SK-N-SH (cell line): ENCODE results near the gene FAAP20. TPM values are rescaled to one million over a fixed set of nuclear protein-coding genes. Genes with fewer than 3 reads are reported as not detected.

Source experiments
- CTCF ChIA-PET: fragments of 300-600, 350-600 bp; formaldehyde crosslinking; extraction: SDS; loops from one replicate; lab custom pipeline; 2021; lab: Yijun Ruan, JAX
- POLR2A ChIA-PET: fragments of 350-600 bp; sonication (Branson Sonifier 250); formaldehyde crosslinking; extraction: SDS; loops from one replicate; lab custom pipeline; 2020; ENCODE audit warnings: antibody characterized with exemption, inconsistent platforms; lab: Yijun Ruan, JAX
- DNase-seq: peaks from one replicate; pipeline ENCODE4 v3.0.0; 2012
- H2AFZ ChIP-seq: fragments of 200-600 bp; sonication (generic); 2 replicates; pipeline ENCODE4 v1.8.1; 2016; ENCODE audit warnings: antibody characterized with exemption, mild to moderate bottlenecking, low read depth
- H3F3A ChIP-seq: fragments of 200-600 bp; sonication (generic); replicated peaks from 2 replicates; pipeline ENCODE3; 2016; ENCODE audit warnings: antibody characterized with exemption, mild to moderate bottlenecking; ENCODE audit not compliant: insufficient read depth
- H3K27ac ChIP-seq, 2 experiments: fragments of 200-500 bp in 1 of 2; fragments of 200-600 bp in 1 of 2; sonication (Bioruptor generic) in 1 of 2; sonication (generic), shearing (Covaris generic) in 1 of 2; 2 replicates each; pipeline versions ENCODE4 v1.5.1 to v1.6.1; 2014 to 2016; ENCODE audit warnings: low read depth in 2 of 2, inconsistent platforms in 1 of 2, low read length in 1 of 2, mild to moderate bottlenecking in 1 of 2, mixed read lengths in 1 of 2
- H3K27me3 ChIP-seq: fragments of 200-600 bp; sonication (generic), shearing (Covaris generic); 2 replicates; pipeline ENCODE4 v1.6.1; 2016; ENCODE audit warnings: mixed run types; ENCODE audit not compliant: insufficient read depth
- H3K36me3 ChIP-seq, 2 experiments: fragments of 200-500 bp in 1 of 2; fragments of 200-600 bp in 1 of 2; sonication (Bioruptor generic) in 1 of 2; sonication (generic) in 1 of 2; replicated peaks in 1 of 2; 2 replicates each; pipeline versions ENCODE3 to v1.5.1; 2014 to 2016; ENCODE audit warnings: low read length in 1 of 2, mild to moderate bottlenecking in 1 of 2; ENCODE audit not compliant: insufficient read depth in 2 of 2, control insufficient read depth in 1 of 2
- H3K4me1 ChIP-seq, 2 experiments: fragments of 200-500 bp in 1 of 2; fragments of 200-600 bp in 1 of 2; sonication (Bioruptor generic) in 1 of 2; sonication (generic), shearing (Covaris generic) in 1 of 2; 2 replicates each; pipeline versions ENCODE4 v1.5.1 to v1.6.1; 2014 to 2016; ENCODE audit warnings: low read depth in 1 of 2, low read length in 1 of 2, mixed run types in 1 of 2; ENCODE audit not compliant: insufficient read depth in 2 of 2, control insufficient read depth in 1 of 2
- H3K4me2 ChIP-seq: fragments of 200-600 bp; sonication (generic), shearing (Covaris generic); 2 replicates; pipeline ENCODE4 v1.6.1; 2017; ENCODE audit warnings: mixed run types
- H3K4me3 ChIP-seq, 2 experiments: fragments of 200-500 bp in 1 of 2; fragments of 200-600 bp in 1 of 2; sonication (Bioruptor generic) in 1 of 2; sonication (generic), shearing (Covaris generic) in 1 of 2; 2 replicates each; pipeline versions ENCODE4 v1.5.1 to v1.8.1; 2014 to 2016; ENCODE audit warnings: low read depth in 2 of 2, inconsistent platforms in 1 of 2, low read length in 1 of 2, mild to moderate bottlenecking in 1 of 2, mixed read lengths in 1 of 2, moderate library complexity in 1 of 2
- H3K79me2 ChIP-seq: fragments of 200-600 bp; sonication (generic); 2 replicates; pipeline ENCODE4 v1.8.1; 2017; ENCODE audit warnings: mild to moderate bottlenecking; ENCODE audit not compliant: insufficient read depth
- H3K9ac ChIP-seq: fragments of 200-600 bp; sonication (generic); 2 replicates; pipeline ENCODE4 v1.6.1; 2017; ENCODE audit warnings: mixed run types
- H3K9me2 ChIP-seq: fragments of 200-600 bp; sonication (generic); 2 replicates; pipeline ENCODE4 v1.6.1; 2017; ENCODE audit warnings: mixed run types
- H3K9me3 ChIP-seq: fragments of 200-600 bp; sonication (generic); 2 replicates; pipeline ENCODE4 v1.6.1; 2017; ENCODE audit warnings: mixed run types, mild to moderate bottlenecking, moderate library complexity
- H4K20me1 ChIP-seq: fragments of 200-600 bp; sonication (generic); 2 replicates; pipeline ENCODE4 v1.6.1; 2017; ENCODE audit warnings: mild to moderate bottlenecking, mixed run types; ENCODE audit not compliant: insufficient read depth
- CHD2 ChIP-seq: fragments of 150-350 bp; IDR thresholded peaks from 2 replicates; pipeline ENCODE4 v1.6.1; 2018; ENCODE audit warnings: low read length; ENCODE audit not compliant: partially characterized antibody
- ELF1 ChIP-seq: IDR thresholded peaks from 2 replicates; pipeline ENCODE4 v1.4.0; 2012
- EP300 ChIP-seq, 2 experiments: IDR thresholded peaks; 2 replicates each; pipeline versions ENCODE4 v1.4.0 to v1.6.1; 2012; ENCODE audit warnings: borderline replicate concordance in 1 of 2, low read depth in 1 of 2, low read length in 1 of 2
- FOSL2 ChIP-seq: IDR thresholded peaks from 2 replicates; pipeline ENCODE4 v1.4.0; 2012; ENCODE audit warnings: low read depth, mild to moderate bottlenecking, moderate library complexity, borderline replicate concordance
- FOXJ3 ChIP-seq: sonication (generic); formaldehyde crosslinking; IDR thresholded peaks from 2 replicates; pipeline ENCODE4 v1.5.1; 2020; ENCODE audit warnings: mild to moderate bottlenecking, missing genetic modification reagents
- GATA2 ChIP-seq: sonication (generic); formaldehyde crosslinking; IDR thresholded peaks from 2 replicates; pipeline ENCODE4 v1.5.0; 2020; ENCODE audit warnings: mild to moderate bottlenecking, missing genetic modification reagents
- JUND ChIP-seq: IDR thresholded peaks from 2 replicates; pipeline ENCODE4 v1.4.0; 2012
- MEF2A ChIP-seq: IDR thresholded peaks from 2 replicates; pipeline ENCODE4 v1.4.0; 2012; ENCODE audit warnings: low read depth, borderline replicate concordance
- POLR2AphosphoS5 ChIP-seq: IDR thresholded peaks from 2 replicates; pipeline ENCODE4 v1.6.1; 2012; ENCODE audit warnings: low read depth, low read length
- REST ChIP-seq: IDR thresholded peaks from 2 replicates; pipeline ENCODE4 v1.6.1; 2012; ENCODE audit warnings: mild to moderate bottlenecking, low read depth, low read length, moderate library complexity
- RFX5 ChIP-seq: IDR thresholded peaks from 2 replicates; pipeline ENCODE4 v1.6.1; 2012; ENCODE audit warnings: mild to moderate bottlenecking, improper control_type of control experiment, low read length
- SIN3A ChIP-seq: IDR thresholded peaks from 2 replicates; pipeline ENCODE4 v1.6.1; 2012; ENCODE audit warnings: low read depth, mild to moderate bottlenecking, low read length, moderate library complexity, borderline replicate concordance
- SMC3 ChIP-seq: IDR thresholded peaks from 2 replicates; pipeline ENCODE4 v1.6.1; 2012; ENCODE audit warnings: low read depth, low read length, improper control_type of control experiment
- TAF1 ChIP-seq: IDR thresholded peaks from 2 replicates; pipeline ENCODE4 v1.6.1; 2012; ENCODE audit warnings: low read depth, mild to moderate bottlenecking, low read length, moderate library complexity, borderline replicate concordance
- TCF12 ChIP-seq: IDR thresholded peaks from 2 replicates; pipeline ENCODE4 v1.4.0; 2012
- USF1 ChIP-seq: IDR thresholded peaks from 2 replicates; pipeline ENCODE4 v1.4.0; 2012; ENCODE audit warnings: low read depth, borderline replicate concordance
- YY1 ChIP-seq: IDR thresholded peaks from 2 replicates; pipeline ENCODE4 v1.4.0; 2012; ENCODE audit warnings: low read depth, mild to moderate bottlenecking
- WGBS: methylation state at CpG from one replicate; pipeline ENCODE4 v1.1.6; 2017; ENCODE audit warnings: low lambda C conversion rate; 5-methylcytosine and 5-hydroxymethylcytosine counted together
- polyA plus RNA-seq, 3 experiments: library from polyadenylated mRNA; depleted of rRNA; stranded (reverse); fragments of >200 nt; gene quantifications; 2 replicates each; pipeline ENCODE4 v1.2.3, GENCODE V29; 2012
- TF ChIP-seq, protein P1 (sequence below): IDR thresholded peaks from 2 replicates; pipeline ENCODE4 v1.4.0; 2012; ENCODE audit warnings: low read depth, borderline replicate concordance
- TF ChIP-seq, protein P2 (sequence below): fragments of 150-350 bp; IDR thresholded peaks from 2 replicates; pipeline ENCODE4 v1.6.1; 2016; ENCODE audit warnings: mild to moderate bottlenecking, low read depth, low read length
- TF ChIP-seq, protein P3 (sequence below): IDR thresholded peaks from 2 replicates; pipeline ENCODE4 v1.4.0; 2012; ENCODE audit warnings: low read depth

Gene FAAP20
- polyA plus RNA-seq, 1 of the 3 experiments (the other 2 are of a cell fraction), result 58.3 TPM

- Histone ChIP-seq H3K9ac (no peak overlapping the region), H3K9me3 (no peaks in the 10 kb centered on the region), H3K27me3 (no peaks in the 10 kb centered on the region), H3K36me3 (no peaks in the 10 kb centered on the region), H3K27ac (no peak overlapping the region), H3K79me2 (peaks cover 16% of the 10 kb centered on the region), H3F3A (no peaks in the 10 kb centered on the region), H4K20me1 (peaks cover 11% of the 10 kb centered on the region), H3K4me3 (no peak overlapping the region), H2AFZ (no peak overlapping the region), H3K9me2 (no peaks in the 10 kb centered on the region), H3K4me2 (no peak overlapping the region), H3K4me1 (peaks cover 0 to 11% of the 10 kb centered on the region in 2 experiments; a peak in 1 of 4 replicates)
- CTCF ChIA-PET, result interaction anchor here (1.5 kb wide), 1 partner anchor 30 kb away, joined by 7 read pairs; the partner anchor contains the start of gene FAAP20
- DNase-seq, result no peak
- TF ChIP-seq POLR2AphosphoS5 (no peak), MEF2A (no peak), JUND (no peak), ELF1 (no peak), YY1 (no peak), GATA2 (CRISPR knock-in tag) (no peak), EP300 (IDR thresholded peaks at IDR 0.05; ENCODE audit: borderline replicate concordance in 1 of 2, low read depth in 1 of 2, low read length in 1 of 2) (no peak), SMC3 (no peak), USF1 (no peak), REST (no peak), CHD2 (no peak), TCF12 (no peak), FOSL2 (no peak), RFX5 (no peak), FOXJ3 (CRISPR knock-in tag) (no peak), TAF1 (no peak), SIN3A (no peak)
- TF ChIP-seq, protein P1, sequence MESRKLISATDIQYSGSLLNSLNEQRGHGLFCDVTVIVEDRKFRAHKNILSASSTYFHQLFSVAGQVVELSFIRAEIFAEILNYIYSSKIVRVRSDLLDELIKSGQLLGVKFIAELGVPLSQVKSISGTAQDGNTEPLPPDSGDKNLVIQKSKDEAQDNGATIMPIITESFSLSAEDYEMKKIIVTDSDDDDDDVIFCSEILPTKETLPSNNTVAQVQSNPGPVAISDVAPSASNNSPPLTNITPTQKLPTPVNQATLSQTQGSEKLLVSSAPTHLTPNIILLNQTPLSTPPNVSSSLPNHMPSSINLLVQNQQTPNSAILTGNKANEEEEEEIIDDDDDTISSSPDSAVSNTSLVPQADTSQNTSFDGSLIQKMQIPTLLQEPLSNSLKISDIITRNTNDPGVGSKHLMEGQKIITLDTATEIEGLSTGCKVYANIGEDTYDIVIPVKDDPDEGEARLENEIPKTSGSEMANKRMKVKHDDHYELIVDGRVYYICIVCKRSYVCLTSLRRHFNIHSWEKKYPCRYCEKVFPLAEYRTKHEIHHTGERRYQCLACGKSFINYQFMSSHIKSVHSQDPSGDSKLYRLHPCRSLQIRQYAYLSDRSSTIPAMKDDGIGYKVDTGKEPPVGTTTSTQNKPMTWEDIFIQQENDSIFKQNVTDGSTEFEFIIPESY, result no peak
- TF ChIP-seq, protein P2, sequence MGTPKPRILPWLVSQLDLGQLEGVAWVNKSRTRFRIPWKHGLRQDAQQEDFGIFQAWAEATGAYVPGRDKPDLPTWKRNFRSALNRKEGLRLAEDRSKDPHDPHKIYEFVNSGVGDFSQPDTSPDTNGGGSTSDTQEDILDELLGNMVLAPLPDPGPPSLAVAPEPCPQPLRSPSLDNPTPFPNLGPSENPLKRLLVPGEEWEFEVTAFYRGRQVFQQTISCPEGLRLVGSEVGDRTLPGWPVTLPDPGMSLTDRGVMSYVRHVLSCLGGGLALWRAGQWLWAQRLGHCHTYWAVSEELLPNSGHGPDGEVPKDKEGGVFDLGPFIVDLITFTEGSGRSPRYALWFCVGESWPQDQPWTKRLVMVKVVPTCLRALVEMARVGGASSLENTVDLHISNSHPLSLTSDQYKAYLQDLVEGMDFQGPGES, result no peak
- TF ChIP-seq, protein P3, sequence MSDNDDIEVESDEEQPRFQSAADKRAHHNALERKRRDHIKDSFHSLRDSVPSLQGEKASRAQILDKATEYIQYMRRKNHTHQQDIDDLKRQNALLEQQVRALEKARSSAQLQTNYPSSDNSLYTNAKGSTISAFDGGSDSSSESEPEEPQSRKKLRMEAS, result no peak
- TF ChIP-seq, all 33 proteins: peak for 0
- WGBS, result 85% methylated on average over 7 of the region's 18 CpGs
- POLR2A ChIA-PET, result interaction anchor here (0.6 kb wide), 1 partner anchor 85 kb away, joined by 4 read pairs; no protein-coding TSS in a partner anchor
These were observed 30.3 kb upstream of the FAAP20 start for GRCh38 chr1:2224631-2225428.
